ENCODE measurements around the gene CEP104. TPM values are rescaled to one million over a fixed set of nuclear protein-coding genes. Genes with fewer than 3 reads are reported as not detected.

CEP104 gene
- total RNA-seq, 1 experiment from 2014 or later: 44.1 TPM

DNA sequence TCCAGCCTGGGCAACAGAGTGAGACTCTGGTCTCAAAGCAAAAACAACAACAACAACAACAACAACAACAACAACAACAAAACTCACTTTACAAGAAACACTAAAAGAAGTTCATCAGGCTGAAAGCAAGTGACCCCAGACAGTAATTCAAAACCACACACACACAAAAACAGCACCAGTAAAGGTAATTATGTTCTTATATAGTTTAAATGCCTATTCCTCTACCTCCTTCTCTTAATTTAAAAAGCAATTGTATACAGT lies 41.4 kb upstream of the CEP104 start (continued):
- TF ChIP-seq RAD21 (IDR thresholded peaks at IDR 0.05; ENCODE audit: low read depth) (no peak), SP1 (IDR thresholded peaks at IDR 0.05; ENCODE audit: low read depth) (no peak)

DNA sequence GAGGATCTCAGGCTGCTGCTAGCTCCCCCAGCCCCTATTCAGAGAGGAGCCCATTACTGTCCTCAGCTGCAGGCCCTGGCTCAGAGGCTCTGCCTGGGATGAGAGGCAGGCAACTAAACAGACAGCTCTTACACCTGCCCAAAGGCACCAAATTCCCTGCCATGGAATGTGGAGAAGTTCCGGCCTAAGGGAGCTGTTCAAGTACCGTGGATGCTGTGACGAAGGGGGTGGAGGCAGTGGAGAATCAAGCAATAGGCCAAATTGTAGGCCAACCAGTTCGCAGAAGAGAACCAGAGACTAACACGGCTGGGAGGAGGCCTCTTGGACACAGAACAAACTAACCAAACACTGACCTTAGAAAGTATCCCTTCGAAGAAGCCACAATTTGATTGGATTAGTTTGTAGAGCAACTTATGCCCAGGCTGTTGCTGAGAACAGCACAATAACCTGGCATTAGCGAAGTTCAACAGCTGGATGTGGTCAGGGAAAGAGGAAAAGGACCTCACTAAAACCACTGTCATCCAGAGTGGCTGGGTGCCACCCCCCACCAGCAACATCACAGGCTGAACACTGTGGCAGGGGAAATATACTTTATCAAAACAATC lies 39.5 kb upstream of the CEP104 start:
- Histone ChIP-seq H3K9me3 (ENCODE audit: control insufficient read depth in 1 of 2, insufficient read depth in 1 of 2, low read depth in 1 of 2, low read length in 2 of 2) (no peaks in the 10 kb centered on the region), H3K9ac (ENCODE audit: low read length) (no peak overlapping the region), H3K4me3 (replicated peaks in 1 of 2; ENCODE audit: low read depth in 1 of 2, low read length in 2 of 2) (no peak overlapping the region), H3K4me2 (ENCODE audit: low read length) (no peak overlapping the region), H3K79me2 (ENCODE audit: insufficient read depth, low read length) (peaks cover 76% of the 10 kb centered on the region), H3K36me3 (ENCODE audit: control insufficient read depth in 1 of 2, insufficient read depth in 2 of 2, low read length in 2 of 2) (peaks cover 0 to 4% of the 10 kb centered on the region in 2 experiments; a peak in 2 of 4 replicates), H3K4me1 (ENCODE audit: control insufficient read depth in 1 of 2, insufficient read depth in 2 of 2, low read length in 2 of 2) (peaks cover 0 to 14% of the 10 kb centered on the region in 2 experiments; a peak in 1 of 4 replicates), H3K9me2 (ENCODE audit: insufficient read depth) (no peaks in the 10 kb centered on the region), H3K27me3 (ENCODE audit: insufficient read depth, low read length) (no peaks in the 10 kb centered on the region), H3K27ac (ENCODE audit: low read depth, low read length) (no peak overlapping the region), H2AFZ (ENCODE audit: low read depth, low read length, poor library complexity, severe bottlenecking) (no peak overlapping the region), H4K20me1 (ENCODE audit: insufficient read depth) (no peaks in the 10 kb centered on the region)
- DNase-seq (ENCODE audit: low read depth, low spot score) (no peak), ATAC-seq (no peak)
- ChIA-PET CTCF (no interaction called here), RAD21 (ENCODE audit: low non-redundant PET in 1 of 2, low total read pairs in 2 of 2, uncharacterized antibody in 2 of 2, unreplicated experiment in 2 of 2) (no interaction called here), POLR2A (no interaction called here)
- intact Hi-C loops (cut with micrococcal nuclease): no loop called here
- TF ChIP-seq RAD21 (IDR thresholded peaks at IDR 0.05; ENCODE audit: low read depth) (no peak), ELF1 (IDR thresholded peaks at IDR 0.05; ENCODE audit: borderline replicate concordance, low read depth) (no peak)
- BruUV-seq (replicated peaks): no TSS peak

DNA sequence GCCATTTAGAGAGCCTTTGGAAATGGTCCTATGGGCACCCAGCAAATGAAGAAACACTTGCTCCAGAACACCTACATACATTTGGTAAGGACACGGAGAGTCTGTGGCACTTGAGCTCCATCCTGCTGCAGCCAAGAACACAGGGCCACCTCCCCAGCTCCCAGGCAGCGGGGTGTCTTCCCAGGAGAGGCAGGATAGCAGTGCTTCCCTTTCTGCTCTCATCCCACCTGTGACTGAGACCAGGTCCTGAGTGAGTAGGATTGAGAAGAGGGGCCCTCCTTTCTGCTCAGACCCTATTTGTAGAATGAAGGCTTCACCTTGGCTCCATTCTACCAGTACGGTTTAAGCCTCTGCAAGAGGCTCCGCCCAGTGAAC lies 38.9 kb upstream of the CEP104 start:
- Histone ChIP-seq H3K9me2 (ENCODE audit: insufficient read depth) (no peaks in the 10 kb centered on the region), H3K27ac (ENCODE audit: low read depth, low read length) (no peak overlapping the region), H3K36me3 (ENCODE audit: control insufficient read depth in 1 of 2, insufficient read depth in 2 of 2, low read length in 2 of 2) (peaks cover 0 to 6% of the 10 kb centered on the region in 2 experiments; a peak in 3 of 4 replicates), H3K4me3 (replicated peaks in 1 of 2; ENCODE audit: low read depth in 1 of 2, low read length in 2 of 2) (no peak overlapping the region), H3K4me2 (ENCODE audit: low read length) (no peak overlapping the region), H4K20me1 (ENCODE audit: insufficient read depth) (no peaks in the 10 kb centered on the region), H3K9me3 (ENCODE audit: control insufficient read depth in 1 of 2, insufficient read depth in 1 of 2, low read depth in 1 of 2, low read length in 2 of 2) (no peaks in the 10 kb centered on the region), H3K4me1 (ENCODE audit: control insufficient read depth in 1 of 2, insufficient read depth in 2 of 2, low read length in 2 of 2) (peaks cover 0 to 11% of the 10 kb centered on the region in 2 experiments; a peak in 1 of 4 replicates), H3K27me3 (ENCODE audit: insufficient read depth, low read length) (no peaks in the 10 kb centered on the region), H3K79me2 (ENCODE audit: insufficient read depth, low read length) (peaks cover 81% of the 10 kb centered on the region), H2AFZ (ENCODE audit: low read depth, low read length, poor library complexity, severe bottlenecking) (no peak overlapping the region), H3K9ac (ENCODE audit: low read length) (no peak overlapping the region)
- CTCF ChIA-PET: no interaction called here
- ATAC-seq: no peak
- RAD21 ChIA-PET (ENCODE audit: low non-redundant PET in 1 of 2, low total read pairs in 2 of 2, uncharacterized antibody in 2 of 2, unreplicated experiment in 2 of 2): no interaction called here
- DNase-seq (ENCODE audit: low read depth, low spot score): no peak
- BruUV-seq (replicated peaks): no TSS peak
- POLR2A ChIA-PET: no interaction called here
- intact Hi-C loops (cut with micrococcal nuclease): no loop called here
- TF ChIP-seq CEBPB (IDR thresholded peaks at IDR 0.05; ENCODE audit: low read depth) (no peak), FOSL1 (IDR thresholded peaks at IDR 0.05; ENCODE audit: low read depth) (no peak), YY1 (IDR thresholded peaks at IDR 0.05; ENCODE audit: extremely low read depth, insufficient replicate concordance, low read depth, low read length) (no peak), ELF1 (IDR thresholded peaks at IDR 0.05; ENCODE audit: borderline replicate concordance, low read depth) (no peak), JUND (IDR thresholded peaks at IDR 0.05) (no peak), TCF7L2 (IDR thresholded peaks at IDR 0.05; ENCODE audit: borderline replicate concordance, extremely low read depth, insufficient read depth, insufficient read length) (no peak), EZH2phosphoT487 (IDR thresholded peaks at IDR 0.05; ENCODE audit: borderline replicate concordance) (no peak), SIN3A (IDR thresholded peaks at IDR 0.05; ENCODE audit: low read depth) (no peak), CBX3 (IDR thresholded peaks at IDR 0.05; ENCODE audit: low read depth) (no peak), SP1 (IDR thresholded peaks at IDR 0.05; ENCODE audit: low read depth) (no peak)
- TF ChIP-seq, protein P1, sequence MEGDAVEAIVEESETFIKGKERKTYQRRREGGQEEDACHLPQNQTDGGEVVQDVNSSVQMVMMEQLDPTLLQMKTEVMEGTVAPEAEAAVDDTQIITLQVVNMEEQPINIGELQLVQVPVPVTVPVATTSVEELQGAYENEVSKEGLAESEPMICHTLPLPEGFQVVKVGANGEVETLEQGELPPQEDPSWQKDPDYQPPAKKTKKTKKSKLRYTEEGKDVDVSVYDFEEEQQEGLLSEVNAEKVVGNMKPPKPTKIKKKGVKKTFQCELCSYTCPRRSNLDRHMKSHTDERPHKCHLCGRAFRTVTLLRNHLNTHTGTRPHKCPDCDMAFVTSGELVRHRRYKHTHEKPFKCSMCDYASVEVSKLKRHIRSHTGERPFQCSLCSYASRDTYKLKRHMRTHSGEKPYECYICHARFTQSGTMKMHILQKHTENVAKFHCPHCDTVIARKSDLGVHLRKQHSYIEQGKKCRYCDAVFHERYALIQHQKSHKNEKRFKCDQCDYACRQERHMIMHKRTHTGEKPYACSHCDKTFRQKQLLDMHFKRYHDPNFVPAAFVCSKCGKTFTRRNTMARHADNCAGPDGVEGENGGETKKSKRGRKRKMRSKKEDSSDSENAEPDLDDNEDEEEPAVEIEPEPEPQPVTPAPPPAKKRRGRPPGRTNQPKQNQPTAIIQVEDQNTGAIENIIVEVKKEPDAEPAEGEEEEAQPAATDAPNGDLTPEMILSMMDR (IDR thresholded peaks at IDR 0.05 in 2 of 3, conservative IDR thresholded peaks at IDR 0.05 in 1 of 3; ENCODE audit: borderline replicate concordance in 1 of 3, insufficient read depth in 1 of 3, low read depth in 2 of 3, low read length in 2 of 3): no peak
- TF ChIP-seq, protein P2, sequence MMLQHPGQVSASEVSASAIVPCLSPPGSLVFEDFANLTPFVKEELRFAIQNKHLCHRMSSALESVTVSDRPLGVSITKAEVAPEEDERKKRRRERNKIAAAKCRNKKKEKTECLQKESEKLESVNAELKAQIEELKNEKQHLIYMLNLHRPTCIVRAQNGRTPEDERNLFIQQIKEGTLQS (IDR thresholded peaks at IDR 0.05): no peak
- TF ChIP-seq, protein P3, sequence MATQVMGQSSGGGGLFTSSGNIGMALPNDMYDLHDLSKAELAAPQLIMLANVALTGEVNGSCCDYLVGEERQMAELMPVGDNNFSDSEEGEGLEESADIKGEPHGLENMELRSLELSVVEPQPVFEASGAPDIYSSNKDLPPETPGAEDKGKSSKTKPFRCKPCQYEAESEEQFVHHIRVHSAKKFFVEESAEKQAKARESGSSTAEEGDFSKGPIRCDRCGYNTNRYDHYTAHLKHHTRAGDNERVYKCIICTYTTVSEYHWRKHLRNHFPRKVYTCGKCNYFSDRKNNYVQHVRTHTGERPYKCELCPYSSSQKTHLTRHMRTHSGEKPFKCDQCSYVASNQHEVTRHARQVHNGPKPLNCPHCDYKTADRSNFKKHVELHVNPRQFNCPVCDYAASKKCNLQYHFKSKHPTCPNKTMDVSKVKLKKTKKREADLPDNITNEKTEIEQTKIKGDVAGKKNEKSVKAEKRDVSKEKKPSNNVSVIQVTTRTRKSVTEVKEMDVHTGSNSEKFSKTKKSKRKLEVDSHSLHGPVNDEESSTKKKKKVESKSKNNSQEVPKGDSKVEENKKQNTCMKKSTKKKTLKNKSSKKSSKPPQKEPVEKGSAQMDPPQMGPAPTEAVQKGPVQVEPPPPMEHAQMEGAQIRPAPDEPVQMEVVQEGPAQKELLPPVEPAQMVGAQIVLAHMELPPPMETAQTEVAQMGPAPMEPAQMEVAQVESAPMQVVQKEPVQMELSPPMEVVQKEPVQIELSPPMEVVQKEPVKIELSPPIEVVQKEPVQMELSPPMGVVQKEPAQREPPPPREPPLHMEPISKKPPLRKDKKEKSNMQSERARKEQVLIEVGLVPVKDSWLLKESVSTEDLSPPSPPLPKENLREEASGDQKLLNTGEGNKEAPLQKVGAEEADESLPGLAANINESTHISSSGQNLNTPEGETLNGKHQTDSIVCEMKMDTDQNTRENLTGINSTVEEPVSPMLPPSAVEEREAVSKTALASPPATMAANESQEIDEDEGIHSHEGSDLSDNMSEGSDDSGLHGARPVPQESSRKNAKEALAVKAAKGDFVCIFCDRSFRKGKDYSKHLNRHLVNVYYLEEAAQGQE (IDR thresholded peaks at IDR 0.05; ENCODE audit: low read depth): no peak

Measured in HCT116 (cell line).